Stimulated activated CD8-positive, alpha-beta memory T cell treated with anti-CD3 and anti-CD28 coated beads, Interleukin-7, amount 100 ng/mL, for 1 hour (primary cell): ENCODE data around the gene LARGE1.

Source experiments
- DNase-seq, 2 donors: peaks; one replicate each; pipeline ENCODE4 v3.0.0-alpha.2; 2020; ENCODE audit warnings: low read depth in 2 of 2

LARGE1 gene

GRCh38 chr22:33426451-33426850, 493.8 kb downstream of the LARGE1 start:
- DNase-seq = no peak

GRCh38 chr22:33421859-33422258, 498.4 kb downstream of the LARGE1 start:
- no peak for DNase-seq

GRCh38 chr22:33418484-33418883, 501.8 kb downstream of the LARGE1 start:
- no peak for DNase-seq

- no peak for DNase-seq
Observed at GRCh38 chr22:33415401-33415800, 504.9 kb downstream of the LARGE1 start.

- no peak for DNase-seq
Observed at GRCh38 chr22:33409079-33409478, 511.2 kb downstream of the LARGE1 start.

- DNase-seq = no peak
Observed at GRCh38 chr22:33405194-33405593, 515.1 kb downstream of the LARGE1 start.

GRCh38 chr22:33404723-33405122, 515.6 kb downstream of the LARGE1 start:
- no peak for DNase-seq

- no peak for DNase-seq
Observed at GRCh38 chr22:33402325-33402724, 518.0 kb downstream of the LARGE1 start.

GRCh38 chr22:33401291-33401690, 519.0 kb downstream of the LARGE1 start:
- DNase-seq = no peak

GRCh38 chr22:33400891-33401290, 519.4 kb downstream of the LARGE1 start:
- DNase-seq = no peak

GRCh38 chr22:33400061-33400840, 520.0 kb downstream of the LARGE1 start:
- DNase-seq = no peak

- DNase-seq = no peak
Observed at GRCh38 chr22:33397381-33397907, 522.8 kb downstream of the LARGE1 start.

GRCh38 chr22:33393432-33393831, 526.8 kb downstream of the LARGE1 start:
- no peak for DNase-seq

- no peak for DNase-seq
Observed at GRCh38 chr22:33391298-33391697, 529.0 kb downstream of the LARGE1 start.

- no peak for DNase-seq
Observed at GRCh38 chr22:33389936-33390335, 530.3 kb downstream of the LARGE1 start.

GRCh38 chr22:33386270-33386669, 534.0 kb downstream of the LARGE1 start:
- no peak for DNase-seq

GRCh38 chr22:33385611-33386010, 534.7 kb downstream of the LARGE1 start:
- no peak for DNase-seq

GRCh38 chr22:33382436-33382835, 537.8 kb downstream of the LARGE1 start:
- no peak for DNase-seq

GRCh38 chr22:33381531-33382406, 538.5 kb downstream of the LARGE1 start:
- no peak for DNase-seq

GRCh38 chr22:33380789-33381530, 539.3 kb downstream of the LARGE1 start:
- no peak for DNase-seq

GRCh38 chr22:33379836-33380235, 540.4 kb downstream of the LARGE1 start:
- no peak for DNase-seq

- DNase-seq = no peak
Observed at GRCh38 chr22:33372875-33373274, 547.4 kb downstream of the LARGE1 start.
